GM10266 (cell line): ENCODE measurements around the gene MALSU1.
A peak's percentile ranks its signal among the peaks of the same experiment; 100 is the strongest.

Experiments
- DNase-seq: peaks from one replicate; pipeline ENCODE4 v3.0.0; 2012; ENCODE audit errors: extremely low spot score
- TF ChIP-seq, protein P1 (sequence below): IDR thresholded peaks from 2 replicates; pipeline ENCODE4 v1.5.1; 2012; ENCODE audit warnings: mild to moderate bottlenecking, low read depth; ENCODE audit not compliant: control insufficient read depth, insufficient read depth; ENCODE audit errors: missing control alignments

MALSU1 gene

DNA sequence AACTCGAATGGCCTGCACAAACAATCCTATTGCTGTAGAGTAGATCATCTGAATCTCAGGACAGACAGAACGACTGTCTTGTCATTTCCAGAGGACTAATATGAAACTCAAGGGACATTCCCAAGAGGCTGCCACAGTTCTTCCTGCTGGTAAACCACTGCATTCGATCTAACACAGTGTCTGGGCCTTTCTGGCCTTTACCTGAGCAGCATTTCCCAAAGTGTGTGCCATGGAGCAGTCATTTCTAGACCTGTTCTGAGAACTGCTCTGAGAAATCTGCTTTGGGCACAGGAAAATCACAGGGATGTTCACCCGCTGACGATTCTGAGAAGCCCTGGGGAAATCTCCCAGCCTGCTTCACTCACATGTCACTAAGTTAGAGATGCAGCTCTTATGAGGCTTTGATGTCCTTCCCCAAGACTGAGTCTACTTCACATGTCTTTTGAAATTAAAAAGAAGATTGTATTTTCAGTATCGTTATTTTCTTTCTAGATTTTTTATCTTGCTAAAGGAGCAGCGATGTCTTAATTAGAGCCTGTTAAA is 34.2 kb upstream of the MALSU1 start:
- no peak for DNase-seq
- TF ChIP-seq, protein P1, sequence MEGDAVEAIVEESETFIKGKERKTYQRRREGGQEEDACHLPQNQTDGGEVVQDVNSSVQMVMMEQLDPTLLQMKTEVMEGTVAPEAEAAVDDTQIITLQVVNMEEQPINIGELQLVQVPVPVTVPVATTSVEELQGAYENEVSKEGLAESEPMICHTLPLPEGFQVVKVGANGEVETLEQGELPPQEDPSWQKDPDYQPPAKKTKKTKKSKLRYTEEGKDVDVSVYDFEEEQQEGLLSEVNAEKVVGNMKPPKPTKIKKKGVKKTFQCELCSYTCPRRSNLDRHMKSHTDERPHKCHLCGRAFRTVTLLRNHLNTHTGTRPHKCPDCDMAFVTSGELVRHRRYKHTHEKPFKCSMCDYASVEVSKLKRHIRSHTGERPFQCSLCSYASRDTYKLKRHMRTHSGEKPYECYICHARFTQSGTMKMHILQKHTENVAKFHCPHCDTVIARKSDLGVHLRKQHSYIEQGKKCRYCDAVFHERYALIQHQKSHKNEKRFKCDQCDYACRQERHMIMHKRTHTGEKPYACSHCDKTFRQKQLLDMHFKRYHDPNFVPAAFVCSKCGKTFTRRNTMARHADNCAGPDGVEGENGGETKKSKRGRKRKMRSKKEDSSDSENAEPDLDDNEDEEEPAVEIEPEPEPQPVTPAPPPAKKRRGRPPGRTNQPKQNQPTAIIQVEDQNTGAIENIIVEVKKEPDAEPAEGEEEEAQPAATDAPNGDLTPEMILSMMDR = no peak

DNA sequence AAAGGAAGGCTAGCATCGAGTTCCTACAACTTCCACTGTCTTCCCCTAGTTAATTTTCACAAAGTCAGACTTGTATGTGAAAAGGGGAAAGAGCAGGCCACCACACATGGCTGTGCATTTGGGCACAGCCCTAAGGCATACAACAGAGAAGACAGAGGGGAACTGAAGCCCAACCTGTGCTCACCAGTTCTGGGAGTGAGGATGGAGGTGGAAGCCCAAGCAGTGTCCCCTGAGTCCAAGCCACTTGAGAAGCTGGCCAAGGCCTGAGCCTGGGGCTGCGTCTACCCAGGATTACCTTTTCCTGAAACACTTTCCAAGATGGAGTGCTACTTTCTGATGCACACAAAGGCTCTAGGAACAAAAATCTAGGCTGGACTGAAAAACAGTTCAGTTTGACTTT is 32.2 kb upstream of the MALSU1 start:
- DNase-seq = no peak
- TF ChIP-seq, protein P1 = no peak

DNA sequence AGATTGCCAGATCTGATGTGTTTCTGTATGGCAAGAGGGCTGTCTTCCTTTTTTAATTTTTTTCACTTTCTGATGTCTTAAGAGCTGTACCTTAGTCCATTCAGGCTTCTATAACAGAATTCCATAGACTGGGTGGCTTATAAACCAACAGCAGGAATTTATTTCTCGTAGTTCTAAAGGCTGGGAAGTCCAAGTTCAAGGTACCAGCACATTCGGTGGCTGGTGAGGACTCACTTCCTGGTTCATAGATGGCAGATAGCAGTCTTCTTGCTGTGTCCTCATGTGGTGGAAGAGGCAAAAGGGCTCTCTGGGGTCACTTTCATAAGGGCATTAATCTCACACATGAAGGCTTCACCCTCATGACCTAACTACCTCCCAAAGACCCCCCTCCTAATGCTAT is 31.8 kb upstream of the MALSU1 start:
- TF ChIP-seq, protein P1 = no peak
- DNase-seq = no peak

DNA sequence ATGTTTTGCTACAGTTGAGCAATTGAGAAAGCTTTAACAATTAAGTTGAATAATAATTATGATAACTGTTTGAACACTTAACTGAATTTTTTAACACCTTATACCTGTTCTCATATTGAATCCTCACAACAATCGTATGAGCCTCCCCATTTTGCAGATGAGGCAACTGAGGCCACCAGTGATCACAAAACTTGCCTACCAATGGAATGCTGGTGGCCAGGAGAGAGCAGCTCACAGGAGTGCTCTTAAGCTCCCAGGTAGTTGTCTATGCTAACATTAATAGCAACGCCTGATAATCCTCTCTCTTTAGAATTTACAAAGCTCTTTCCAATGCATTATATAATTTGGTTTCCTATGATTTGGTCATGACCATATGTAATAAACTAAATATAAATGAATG is 31.0 kb upstream of the MALSU1 start:
- DNase-seq = no peak
- TF ChIP-seq, protein P1 = no peak

DNA sequence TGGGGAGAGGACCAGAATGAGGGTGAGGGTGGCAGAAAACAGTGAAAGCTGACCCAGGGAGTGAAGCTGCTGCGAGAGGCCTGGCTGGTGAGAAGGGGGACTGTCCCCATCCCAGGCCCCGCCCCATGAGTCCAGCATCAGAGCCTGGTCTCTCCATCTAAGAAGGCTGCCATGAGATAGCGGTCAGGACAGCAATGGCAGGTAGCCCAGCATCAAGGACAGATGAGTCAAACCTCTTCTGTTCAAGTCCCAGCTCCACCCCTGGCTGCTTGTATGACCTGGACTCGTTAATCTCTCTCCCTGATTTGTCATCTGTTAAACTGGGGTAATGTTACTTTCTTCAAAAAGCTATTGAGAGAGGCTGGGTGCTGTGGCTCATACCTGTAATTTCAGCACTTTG is 30.4 kb upstream of the MALSU1 start:
- TF ChIP-seq, protein P1 = no peak
- DNase-seq = no peak

DNA sequence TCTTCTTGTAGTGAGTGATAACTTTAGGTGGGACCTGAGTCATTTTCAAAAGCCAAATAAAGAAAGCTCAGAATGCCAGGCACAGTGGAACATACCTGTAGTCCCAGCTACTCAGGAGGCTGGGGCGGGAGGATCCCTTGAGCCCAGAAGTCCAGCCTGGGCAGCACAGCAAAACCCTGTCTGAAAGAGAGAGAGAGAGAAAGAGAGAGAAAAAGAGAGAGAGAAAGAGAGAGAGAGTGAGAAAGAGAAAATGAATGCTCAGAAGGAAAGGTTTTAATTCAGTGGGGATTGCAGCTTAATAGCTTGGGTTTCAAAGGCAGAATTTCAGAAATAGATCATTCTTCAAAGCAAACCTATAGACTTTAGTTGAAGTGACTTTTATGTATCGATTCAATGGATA is 26.9 kb upstream of the MALSU1 start:
- TF ChIP-seq, protein P1 = no peak
- no peak for DNase-seq

DNA sequence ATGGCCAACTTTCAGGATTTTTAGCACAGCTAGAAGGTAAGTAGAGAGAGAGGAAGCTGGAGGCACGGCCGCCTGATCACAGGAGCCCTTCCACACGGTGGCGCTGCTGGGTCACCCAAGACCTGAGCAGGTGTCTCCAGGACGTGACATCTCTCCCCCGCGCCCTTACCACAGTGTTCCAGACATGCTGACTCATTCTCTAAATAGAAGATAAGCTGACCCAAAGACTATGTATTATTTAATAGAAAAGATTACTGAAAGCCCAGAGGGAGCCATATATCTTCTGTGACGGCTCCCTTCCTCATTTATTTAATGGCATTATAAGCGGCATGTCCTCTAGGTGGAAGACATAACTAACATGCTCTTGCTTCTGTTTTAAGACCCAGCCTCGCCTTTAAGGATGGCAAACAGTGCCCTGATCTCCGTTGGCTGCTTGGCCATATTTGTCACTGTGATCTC is 26.0 kb upstream of the MALSU1 start:
- TF ChIP-seq, protein P1 = peak; percentile 87
- peak; percentile 76 for DNase-seq
